Endothelial cell of umbilical vein (primary cell): ENCODE data around the gene UCHL1. TPM values are rescaled to one million over a fixed set of nuclear protein-coding genes. Genes with fewer than 3 reads are reported as not detected.

Experiments used
- BruUV-seq: library from RNA; stranded (reverse); fragments of 400-500 nt; replicated peaks from 2 replicates; lab custom pipeline; 2021; lab: Mats Ljungman, UMichigan
- CTCF ChIA-PET: fragments of 300-600, 350-600 bp; sonication (Branson Sonifier 250); formaldehyde crosslinking; loops from one replicate; lab custom pipeline; 2021; ENCODE audit warnings: antibody characterized with exemption, inconsistent platforms; lab: Charles Lee
- POLR2A ChIA-PET: fragments of 300-600, 350-600 bp; sonication (Branson Sonifier 250); formaldehyde crosslinking; loops from one replicate; lab custom pipeline; 2021; ENCODE audit warnings: antibody characterized with exemption, inconsistent platforms; lab: Charles Lee
- DNase-seq: peaks from one replicate; pipeline ENCODE4 v3.0.0-alpha.2; 2011; ENCODE audit warnings: low read depth, low spot score
- FAIRE-seq: peaks from 2 replicates; lab custom pipeline; 2011; peaks lifted over from hg19 to GRCh38; lab: Jason Lieb, UNC
- H2AFZ ChIP-seq: 2 replicates; pipeline ENCODE4 v1.6.0; 2012; ENCODE audit warnings: low read depth, low read length, control low read depth, inconsistent platforms
- H3K27ac ChIP-seq: 2 replicates; pipeline ENCODE4 v1.5.1; 2011; ENCODE audit warnings: low read depth, mild to moderate bottlenecking, control low read depth, low read length, moderate library complexity; ENCODE audit not compliant: insufficient read depth
- H3K27me3 ChIP-seq, 2 experiments: 2 replicates each; pipeline versions ENCODE4 v1.6.0 to v1.6.1; 2011; ENCODE audit warnings: low read length in 2 of 2, mixed read lengths in 1 of 2; ENCODE audit not compliant: control insufficient read depth in 2 of 2, insufficient read depth in 2 of 2
- H3K36me3 ChIP-seq, 2 experiments: 2 replicates in 1 of 2; 3 replicates in 1 of 2; pipeline ENCODE4 v1.5.1; 2011; ENCODE audit warnings: low read length in 2 of 2, mild to moderate bottlenecking in 1 of 2, moderate library complexity in 1 of 2; ENCODE audit not compliant: control insufficient read depth in 2 of 2, insufficient read depth in 2 of 2; ENCODE audit errors: extremely low read depth in 1 of 2
- H3K4me1 ChIP-seq: 3 replicates; pipeline ENCODE4 v1.5.1; 2011; ENCODE audit warnings: mild to moderate bottlenecking, low read length; ENCODE audit not compliant: control insufficient read depth, insufficient read depth; ENCODE audit errors: extremely low read depth
- H3K4me2 ChIP-seq: 2 replicates; pipeline ENCODE4 v1.6.1; 2011; ENCODE audit warnings: low read length, control low read depth, mixed read lengths; ENCODE audit not compliant: insufficient read depth
- H3K4me3 ChIP-seq, 3 experiments: fragments of 200-600 bp in 1 of 3; sonication (generic), shearing (Covaris generic) in 1 of 3; replicated peaks in 1 of 3; 2 replicates each; pipeline ENCODE4 v1.5.1; 2011 to 2016; ENCODE audit warnings: control low read depth in 3 of 3, low read length in 3 of 3, mild to moderate bottlenecking in 2 of 3, inconsistent platforms in 1 of 3, low read depth in 1 of 3, moderate library complexity in 1 of 3; ENCODE audit not compliant: insufficient read depth in 1 of 3
- H3K79me2 ChIP-seq: 2 replicates; pipeline ENCODE4 v1.6.0; 2012; ENCODE audit warnings: low read length, inconsistent platforms; ENCODE audit not compliant: control insufficient read depth, insufficient read depth
- H3K9ac ChIP-seq: replicated peaks from 2 replicates; pipeline ENCODE3; 2011; ENCODE audit warnings: low read length, control low read depth; ENCODE audit not compliant: insufficient read depth; ENCODE audit errors: extremely low read depth
- H3K9me1 ChIP-seq: replicated peaks from 3 replicates; pipeline ENCODE4 v1.6.0; 2011; ENCODE audit warnings: mild to moderate bottlenecking, low read length; ENCODE audit not compliant: control insufficient read depth, insufficient read depth; ENCODE audit errors: extremely low read depth
- H3K9me3 ChIP-seq: replicated peaks from 2 replicates; pipeline ENCODE4 v1.5.1; 2012; ENCODE audit warnings: low read length, inconsistent platforms; ENCODE audit not compliant: control insufficient read depth, insufficient read depth
- H4K20me1 ChIP-seq: replicated peaks from 2 replicates; pipeline ENCODE3; 2011; ENCODE audit warnings: mild to moderate bottlenecking, low read length; ENCODE audit not compliant: control insufficient read depth, insufficient read depth; ENCODE audit errors: extremely low read depth
- MYC ChIP-seq: IDR thresholded peaks from one replicate; pipeline ENCODE4 v1.6.1; 2011; ENCODE audit warnings: mild to moderate bottlenecking, low read depth, low read length
- POLR2AphosphoS5 ChIP-seq: IDR thresholded peaks from 2 replicates; pipeline ENCODE4 v1.6.1; 2012; ENCODE audit warnings: low read depth, mild to moderate bottlenecking, control low read depth, low read length, moderate library complexity; ENCODE audit not compliant: insufficient read depth
- dilution Hi-C: fragments of 300-500 bp; cut with MboI; formaldehyde crosslinking; loops from one replicate; pipeline ENCODE4 v1.15.0; 2019; ENCODE audit warnings: low sequenced_read_pairs; ENCODE audit not compliant: extremely low pct_ligation_motif_present
- intact Hi-C: fragments of 100-400 bp; cut with micrococcal nuclease; formaldehyde crosslinking; loops from one replicate; pipeline ENCODE4 v1.10.0; 2022
- polyA plus RNA-seq, 4 experiments: library from polyadenylated mRNA; depleted of rRNA in 3 of 4; stranded (reverse) in 3 of 4; unstranded in 1 of 4; fragments of >200 nt; gene quantifications; 2 replicates each; pipeline versions ENCODE4 v1.2.1 to v1.2.3, GENCODE V29; 2011 to 2012; ENCODE audit warnings: missing spikeins in 1 of 4
- total RNA-seq: library from RNA; stranded (reverse); gene quantifications from 2 replicates; pipeline ENCODE4 v1.2.3, GENCODE V29; 2021
- TF ChIP-seq, protein P1 (sequence below), 2 donors: IDR thresholded peaks; 1 replicate in 1 of 2; 2 replicates in 1 of 2; pipeline ENCODE4 v1.5.1; 2011; ENCODE audit warnings: low read length in 2 of 2, mild to moderate bottlenecking in 2 of 2, moderate library complexity in 2 of 2, control low read depth in 1 of 2, inconsistent platforms in 1 of 2, low read depth in 1 of 2; ENCODE audit not compliant: insufficient read depth in 1 of 2; ENCODE audit errors: extremely low read depth in 1 of 2
- TF ChIP-seq, protein P2 (sequence below): IDR thresholded peaks from 2 replicates; pipeline ENCODE4 v1.6.1; 2011; ENCODE audit not compliant: insufficient read depth, insufficient read length

Gene UCHL1
- total and polyA plus RNA-seq, 2 donors (not counting 3 experiments of a cell fraction or from before 2014, with no cell fraction given): 501 to 1,128 TPM

DNA sequence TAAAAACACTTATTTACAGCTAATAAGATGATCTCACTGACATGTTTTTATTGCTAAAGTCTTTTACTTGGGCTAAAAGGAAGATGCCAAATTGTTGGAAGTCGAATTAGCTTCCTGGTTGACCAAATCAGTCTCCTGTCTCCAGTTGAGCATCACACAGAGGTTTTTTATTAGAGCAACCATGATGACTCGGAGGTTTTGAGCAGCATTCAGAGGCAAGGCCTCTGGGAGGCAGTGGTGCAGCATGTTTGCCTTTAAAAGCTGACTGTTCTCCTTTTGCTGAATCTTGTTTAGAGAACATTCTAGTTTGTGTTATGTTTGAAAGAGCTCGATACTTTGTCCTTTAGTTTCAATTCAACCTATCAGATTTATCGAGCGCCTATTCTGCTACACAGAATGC, 2.1 kb downstream of the UCHL1 start:
- Histone ChIP-seq H3K4me1 (peaks cover 12% of the 10 kb centered on the region), H3K79me2 (peaks cover 15% of the 10 kb centered on the region), H3K9me1 (no peaks in the 10 kb centered on the region), H4K20me1 (no peaks in the 10 kb centered on the region), H3K27ac (peak overlapping the region; percentile 2), H2AFZ (no peak overlapping the region), H3K27me3 (peaks cover 8 to 12% of the 10 kb centered on the region in 2 experiments), H3K4me2 (peak overlapping the region; percentile 76), H3K4me3 (peak overlapping the region in 1 of 3 experiments; percentile 54), H3K36me3 (peaks cover 4 to 7% of the 10 kb centered on the region in 2 experiments), H3K9ac (no peak overlapping the region), H3K9me3 (no peaks in the 10 kb centered on the region)
- DNase-seq (peak; percentile 70), FAIRE-seq (peak; percentile 92)
- TF ChIP-seq, protein P1, sequence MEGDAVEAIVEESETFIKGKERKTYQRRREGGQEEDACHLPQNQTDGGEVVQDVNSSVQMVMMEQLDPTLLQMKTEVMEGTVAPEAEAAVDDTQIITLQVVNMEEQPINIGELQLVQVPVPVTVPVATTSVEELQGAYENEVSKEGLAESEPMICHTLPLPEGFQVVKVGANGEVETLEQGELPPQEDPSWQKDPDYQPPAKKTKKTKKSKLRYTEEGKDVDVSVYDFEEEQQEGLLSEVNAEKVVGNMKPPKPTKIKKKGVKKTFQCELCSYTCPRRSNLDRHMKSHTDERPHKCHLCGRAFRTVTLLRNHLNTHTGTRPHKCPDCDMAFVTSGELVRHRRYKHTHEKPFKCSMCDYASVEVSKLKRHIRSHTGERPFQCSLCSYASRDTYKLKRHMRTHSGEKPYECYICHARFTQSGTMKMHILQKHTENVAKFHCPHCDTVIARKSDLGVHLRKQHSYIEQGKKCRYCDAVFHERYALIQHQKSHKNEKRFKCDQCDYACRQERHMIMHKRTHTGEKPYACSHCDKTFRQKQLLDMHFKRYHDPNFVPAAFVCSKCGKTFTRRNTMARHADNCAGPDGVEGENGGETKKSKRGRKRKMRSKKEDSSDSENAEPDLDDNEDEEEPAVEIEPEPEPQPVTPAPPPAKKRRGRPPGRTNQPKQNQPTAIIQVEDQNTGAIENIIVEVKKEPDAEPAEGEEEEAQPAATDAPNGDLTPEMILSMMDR (IDR thresholded peaks at IDR 0.05; ENCODE audit: extremely low read depth in 1 of 2, insufficient read depth in 1 of 2, low read depth in 1 of 2, low read length in 2 of 2): peak; percentile 45 to 55
- no peak for TF ChIP-seq POLR2AphosphoS5
- TF ChIP-seq, protein P2, sequence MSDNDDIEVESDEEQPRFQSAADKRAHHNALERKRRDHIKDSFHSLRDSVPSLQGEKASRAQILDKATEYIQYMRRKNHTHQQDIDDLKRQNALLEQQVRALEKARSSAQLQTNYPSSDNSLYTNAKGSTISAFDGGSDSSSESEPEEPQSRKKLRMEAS: no peak
- no peak for TF ChIP-seq MYC
- POLR2A ChIA-PET: interaction anchor here (1.0 kb wide), 1 partner anchor 417 kb away, joined by 3 read pairs; no protein-coding TSS in a partner anchor
- CTCF ChIA-PET: interaction anchor here (0.7 to 5.8 kb wide), 24 partner anchors 9 to 1021 kb away, joined by 3 to 40 read pairs (median 4); partner anchors contain the start of gene APBB2
- intact Hi-C loops (loop anchor here (2.0 to 5.0 kb wide), 2 partner anchors 41 to 278 kb away; no protein-coding TSS in a partner anchor), dilution Hi-C loops (no loop called here)
- TSS peak; percentile 29 for BruUV-seq
